HG03025 (cell line): ENCODE results near the gene MLLT3.
A peak's percentile ranks its signal among the peaks of the same experiment; 100 is the strongest.

Source experiments
- ATAC-seq: cut with Tn5 transposase; IDR thresholded peaks from one replicate; pipeline ENCODE4 v1.9.1; 2021; ENCODE audit warnings: mild to moderate bottlenecking, moderate library complexity; ENCODE audit not compliant: unreplicated experiment, low FRiP score

Gene MLLT3

DNA sequence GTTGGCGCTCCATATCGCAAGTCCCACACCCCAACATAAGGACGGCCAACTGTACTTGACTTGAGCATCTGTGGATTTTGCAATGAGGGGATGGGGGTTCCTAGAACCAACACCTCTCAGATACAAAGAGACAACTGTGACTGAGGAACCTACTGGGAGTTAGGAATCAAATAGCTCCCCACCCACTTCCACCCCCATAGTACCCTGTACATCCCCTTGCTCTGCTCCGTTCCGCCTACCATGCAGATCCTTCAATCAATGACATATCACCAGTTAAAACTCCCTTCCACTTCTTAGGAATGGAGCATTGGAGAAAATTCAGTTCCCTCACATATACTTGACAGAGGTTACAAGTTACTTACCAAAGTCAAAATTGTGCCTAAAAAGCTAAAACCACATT lies 140.9 kb downstream of the MLLT3 start:
- no peak for ATAC-seq

DNA sequence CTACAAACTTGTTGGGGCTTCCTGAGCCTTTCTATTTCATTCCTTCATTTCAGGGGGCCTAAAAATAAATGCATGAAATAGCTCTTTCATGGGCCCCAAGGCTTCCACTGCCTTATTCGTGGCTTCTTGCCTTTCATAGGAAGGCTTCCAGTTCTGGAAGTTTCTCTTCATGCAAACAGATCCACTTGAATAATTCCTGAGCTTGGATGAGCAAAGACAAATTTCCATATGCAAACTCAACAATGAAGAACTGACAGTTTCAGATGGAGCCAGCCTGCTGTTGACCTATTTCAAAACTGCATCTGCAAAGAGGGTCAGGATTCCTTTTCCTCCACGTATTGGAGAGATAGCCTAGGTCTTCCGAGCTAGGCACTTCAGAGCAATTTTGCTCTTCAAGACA lies 142.1 kb downstream of the MLLT3 start:
- no peak for ATAC-seq

- peak; percentile 86 for ATAC-seq
Measured at GRCh38 chr9:20479419-20480155, 142.7 kb downstream of the MLLT3 start.

DNA sequence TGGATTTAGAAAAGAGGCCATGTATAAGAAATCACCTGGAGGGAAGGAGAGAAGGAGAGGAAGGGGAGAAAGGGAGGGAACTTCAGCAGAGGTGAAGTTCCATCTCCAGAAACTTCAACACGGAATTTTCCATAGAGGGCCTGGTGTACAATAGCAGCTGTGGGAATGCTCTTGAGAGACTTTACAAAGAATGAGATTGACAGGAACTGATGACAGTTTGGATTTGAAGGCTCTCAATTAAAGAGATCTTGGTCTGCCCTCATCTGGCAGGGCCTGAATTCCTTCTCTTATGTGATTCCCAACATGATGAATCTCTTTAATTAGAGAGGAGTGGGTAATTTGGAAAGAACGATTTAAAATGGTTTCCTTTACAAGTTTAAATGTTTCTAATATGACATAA lies 143.5 kb downstream of the MLLT3 start:
- no peak for ATAC-seq

DNA sequence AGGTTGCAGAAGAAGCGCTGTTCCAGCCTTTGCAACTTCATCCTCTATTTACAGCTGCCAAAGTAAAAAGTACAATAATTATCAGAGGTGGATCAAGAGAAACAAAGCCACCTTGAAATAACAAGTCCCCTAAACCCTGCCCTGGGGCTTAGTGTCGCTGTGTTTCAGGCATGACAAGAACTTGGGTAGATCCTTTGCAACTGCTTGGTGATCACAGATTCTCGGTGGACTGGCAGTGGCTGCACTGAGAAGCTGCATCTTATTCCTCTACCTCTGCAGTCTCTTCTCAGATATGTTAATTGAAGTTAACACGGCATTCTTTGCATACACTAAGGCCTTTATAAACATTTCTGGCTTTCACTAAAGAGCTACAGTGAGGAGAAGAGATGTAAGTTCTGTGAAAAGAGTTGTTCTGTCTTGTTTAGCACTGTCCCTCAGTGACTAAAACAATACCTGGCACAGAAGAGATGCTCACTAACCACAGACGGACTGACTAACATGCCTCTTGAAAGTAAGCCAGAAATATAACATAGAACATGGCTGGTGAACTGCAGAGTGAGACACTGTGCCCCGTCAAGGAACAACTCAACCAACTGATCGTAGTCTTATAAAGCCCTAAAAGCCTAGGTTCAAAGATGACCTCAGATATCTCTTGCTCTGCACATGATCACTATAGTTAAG lies 144.2 kb downstream of the MLLT3 start:
- ATAC-seq: no peak

DNA sequence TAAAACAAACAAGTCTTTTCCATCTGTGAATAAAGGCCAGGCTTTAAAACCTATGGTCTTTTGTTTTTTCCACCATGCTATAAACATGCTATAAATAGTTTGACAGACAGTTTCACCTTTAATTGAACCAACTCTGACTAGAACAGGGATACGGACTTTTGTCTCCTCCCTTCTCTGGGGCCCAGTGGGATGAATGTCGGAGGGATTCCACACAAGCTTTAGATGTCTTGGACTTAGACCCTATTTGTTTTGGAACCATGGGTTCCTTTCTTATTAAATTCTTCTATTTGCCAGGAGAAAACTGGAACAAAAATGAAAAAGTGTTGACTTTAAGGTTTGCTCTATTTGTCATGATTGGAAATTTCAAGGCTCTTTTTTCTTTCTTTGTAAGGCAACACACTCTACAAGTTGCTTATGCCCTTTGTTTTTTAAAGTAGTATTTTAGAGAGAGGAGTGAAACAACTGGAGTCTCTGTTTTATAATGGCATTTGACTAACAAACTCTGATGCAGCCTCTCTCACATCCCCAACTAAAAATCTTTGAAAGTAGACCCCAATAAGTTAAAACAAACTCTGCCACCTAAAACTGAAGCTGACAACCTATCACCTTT lies 145.3 kb downstream of the MLLT3 start:
- no peak for ATAC-seq

DNA sequence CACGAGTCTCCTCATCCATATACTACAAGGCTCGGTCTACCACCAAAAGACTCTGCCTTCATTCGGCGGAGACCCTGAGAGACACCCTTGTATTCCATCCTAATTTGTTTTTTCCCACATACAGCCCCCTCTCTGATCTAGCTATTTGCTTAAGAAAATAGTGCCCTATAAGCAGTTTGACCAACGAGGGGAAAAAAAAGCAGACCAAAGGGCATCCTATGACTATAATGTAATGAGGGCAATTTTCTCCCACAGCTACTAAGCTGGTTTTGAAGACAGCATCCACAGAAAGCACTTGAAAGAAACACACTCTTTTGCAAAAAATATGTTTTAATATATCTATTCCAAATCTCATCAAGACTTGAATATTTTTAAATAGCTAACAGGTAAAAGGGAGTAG lies 147.8 kb downstream of the MLLT3 start:
- no peak for ATAC-seq

GRCh38 chr9:20473515-20474013 lies 148.7 kb downstream of the MLLT3 start:
- ATAC-seq: no peak

- no peak for ATAC-seq
Measured at GRCh38 chr9:20472342-20473045, 149.8 kb downstream of the MLLT3 start.

GRCh38 chr9:20466328-20467008 lies 155.8 kb downstream of the MLLT3 start:
- no peak for ATAC-seq

DNA sequence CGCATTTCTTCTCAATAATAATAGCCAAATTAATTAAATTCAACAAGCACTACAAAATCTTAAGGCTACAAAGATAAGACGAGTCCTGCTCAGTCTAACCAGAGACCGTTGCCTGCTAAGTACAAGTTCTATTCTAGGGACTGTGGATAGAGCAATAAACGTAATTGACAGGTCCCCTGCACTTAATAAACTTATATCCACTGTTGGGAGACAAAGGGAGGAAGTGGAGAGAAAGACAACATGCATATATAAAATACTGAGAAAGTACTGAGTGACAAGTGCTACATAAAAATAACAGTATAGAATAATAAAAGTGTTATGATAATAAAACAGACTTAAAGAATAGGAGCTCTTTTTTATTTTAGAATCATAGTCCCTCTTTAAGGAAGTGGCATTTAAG lies 158.1 kb downstream of the MLLT3 start:
- no peak for ATAC-seq

GRCh38 chr9:20463823-20464222 lies 158.5 kb downstream of the MLLT3 start:
- ATAC-seq: no peak

DNA sequence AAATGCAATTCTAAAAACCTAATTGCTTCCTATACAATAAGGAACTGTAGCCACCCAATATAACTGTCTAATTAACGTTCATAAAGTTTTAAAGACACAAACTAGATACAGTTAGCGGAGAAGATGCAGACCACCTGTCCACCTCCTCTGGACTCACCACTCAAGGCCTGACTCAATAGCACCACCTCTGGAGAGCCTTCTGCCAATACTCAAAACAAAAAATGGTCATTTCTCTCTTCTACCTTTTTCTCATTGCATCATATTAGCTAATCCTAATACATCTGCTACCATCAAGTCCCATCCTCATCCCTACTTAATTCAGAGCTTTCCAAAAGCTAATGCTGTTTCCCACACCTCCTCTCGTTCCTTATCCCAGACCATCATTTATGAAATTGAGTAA lies 159.9 kb downstream of the MLLT3 start:
- ATAC-seq: no peak

GRCh38 chr9:20447291-20447690 lies 175.0 kb downstream of the MLLT3 start:
- no peak for ATAC-seq

GRCh38 chr9:20446248-20446647 lies 176.1 kb downstream of the MLLT3 start:
- no peak for ATAC-seq

GRCh38 chr9:20442461-20443319 lies 179.6 kb downstream of the MLLT3 start:
- ATAC-seq: no peak

- ATAC-seq: no peak
Measured at GRCh38 chr9:20441711-20442423, 180.4 kb downstream of the MLLT3 start.

GRCh38 chr9:20441166-20441565 lies 181.1 kb downstream of the MLLT3 start:
- ATAC-seq: no peak

GRCh38 chr9:20437476-20437875 lies 184.8 kb downstream of the MLLT3 start:
- no peak for ATAC-seq
